ENCODE measurements around the gene ARID3B.

ARID3B gene

DNA sequence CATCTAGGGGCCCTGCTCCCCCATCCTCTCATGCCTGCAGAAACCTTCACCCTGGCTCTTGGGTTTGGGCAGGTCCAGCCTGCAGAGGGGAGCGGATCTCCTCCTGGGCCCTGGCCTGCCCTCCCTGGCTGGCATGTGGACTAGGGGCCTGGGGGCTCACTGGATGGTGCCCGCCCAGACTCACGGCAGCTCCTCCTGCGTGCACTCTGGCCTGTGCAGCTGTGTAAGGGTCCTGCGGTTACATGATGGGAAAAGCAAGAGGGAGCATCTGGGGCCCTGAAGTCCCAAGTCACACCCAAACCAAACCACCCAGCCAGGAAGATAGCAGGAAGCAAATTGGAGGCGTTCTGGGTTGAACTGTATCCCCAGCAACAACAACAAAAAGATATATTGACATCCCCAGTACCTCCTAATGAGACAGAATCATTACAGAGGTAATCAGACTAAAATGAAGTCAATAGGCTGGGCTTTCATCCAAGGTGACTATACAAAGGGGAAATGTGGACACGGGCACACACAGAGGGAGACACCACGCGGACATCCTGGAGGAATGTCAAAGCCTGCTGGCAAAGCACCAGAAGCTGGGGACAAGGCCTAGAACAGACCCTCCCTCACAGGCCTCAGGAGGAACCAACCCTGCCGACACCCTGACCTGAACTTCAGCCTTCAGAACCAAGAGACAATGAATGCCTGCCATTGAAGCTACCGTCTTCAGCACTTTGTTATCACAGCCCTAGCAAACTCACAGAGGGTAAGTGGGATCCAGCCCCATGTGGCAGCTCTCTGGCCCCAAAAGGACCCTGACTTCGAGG, 64.2 kb downstream of the ARID3B start:
- DNase-seq: no peak

DNA sequence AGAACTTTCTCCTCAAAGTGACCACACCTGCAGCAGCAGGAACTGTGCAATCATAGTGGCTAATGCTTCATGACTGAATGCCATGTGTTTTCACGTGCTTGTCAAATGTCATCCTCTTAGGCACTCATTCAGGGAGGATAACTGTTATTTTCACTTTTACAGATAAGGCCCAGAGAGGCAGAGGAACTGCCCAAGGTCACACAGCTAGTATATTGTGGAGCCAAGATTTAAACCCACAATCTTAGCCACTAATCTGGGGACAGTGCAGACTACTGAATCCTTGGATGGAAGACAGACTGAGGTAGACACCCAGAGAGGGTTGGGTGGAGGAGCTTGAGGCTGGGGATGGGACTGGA, 64.8 kb downstream of the ARID3B start:
- DNase-seq: no peak

DNA sequence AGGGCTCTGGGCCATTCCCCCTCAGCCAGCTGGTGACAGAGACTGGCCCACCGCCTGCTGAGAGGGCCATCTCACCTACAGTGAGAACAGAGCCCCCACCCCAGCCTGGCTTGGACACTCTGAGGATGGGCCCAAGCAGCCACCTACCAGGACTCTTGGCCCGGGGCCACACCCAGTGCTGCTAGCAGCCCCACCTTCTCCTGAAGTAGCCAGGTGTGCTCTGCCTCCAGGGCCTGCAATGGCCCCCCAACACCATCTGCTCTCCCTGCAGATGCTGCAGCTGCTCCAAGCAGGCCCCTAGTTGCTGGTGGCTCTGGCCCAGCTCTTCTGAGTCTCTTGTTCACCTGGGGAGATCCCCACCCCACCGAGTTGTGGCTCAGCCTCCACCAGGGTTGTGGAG, 67.8 kb downstream of the ARID3B start:
- DNase-seq: no peak

DNA sequence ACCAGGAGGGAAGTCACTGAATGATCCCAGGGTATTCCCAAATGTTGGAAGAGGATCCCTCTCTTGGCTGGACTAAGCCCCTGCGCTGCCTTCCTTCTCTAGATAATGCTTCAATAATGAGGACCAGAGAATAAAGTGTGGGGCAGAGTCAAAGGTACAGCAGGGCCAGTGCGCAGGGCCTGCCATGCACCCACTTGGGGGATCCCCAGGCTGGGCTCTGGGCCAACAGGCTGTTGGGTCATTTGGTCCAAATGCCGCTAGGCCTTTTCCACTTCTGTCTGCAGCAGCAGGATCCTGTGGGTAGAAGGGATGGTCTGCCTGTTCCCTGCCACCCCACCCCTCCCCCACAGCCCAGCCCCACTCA, 68.9 kb downstream of the ARID3B start:
- DNase-seq: no peak

DNA sequence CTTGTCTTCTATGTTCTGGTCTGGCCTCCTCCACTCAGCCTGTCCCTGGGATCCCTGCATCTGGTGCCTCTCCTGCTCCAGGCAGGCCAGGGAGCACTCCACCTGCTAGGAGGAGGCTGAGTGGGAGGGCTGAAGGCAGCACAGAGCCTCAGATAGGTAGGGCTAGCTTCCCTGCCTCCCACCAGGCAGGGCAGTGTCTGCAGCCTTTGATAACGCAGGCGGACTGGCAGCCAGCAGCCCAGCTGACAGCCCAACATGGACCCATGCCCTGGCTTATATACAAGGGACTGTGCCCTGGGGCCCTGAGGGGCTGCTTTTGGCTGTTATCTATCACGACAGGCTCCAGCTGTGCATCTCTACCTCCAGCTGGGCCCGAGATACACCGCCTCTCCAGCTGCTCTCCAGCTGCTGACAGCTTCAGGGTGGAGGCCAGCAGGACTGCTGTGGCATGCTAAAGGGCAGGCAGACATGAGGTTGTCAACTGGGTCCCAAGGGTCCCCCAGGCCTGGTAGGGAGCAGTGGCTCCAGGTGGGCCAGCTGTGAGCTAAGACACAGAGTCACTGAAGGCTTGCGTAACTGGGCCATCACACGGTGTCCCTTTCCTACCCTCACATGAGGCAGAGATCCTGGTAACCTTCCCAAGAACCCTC, 69.4 kb downstream of the ARID3B start:
- no peak for DNase-seq

DNA sequence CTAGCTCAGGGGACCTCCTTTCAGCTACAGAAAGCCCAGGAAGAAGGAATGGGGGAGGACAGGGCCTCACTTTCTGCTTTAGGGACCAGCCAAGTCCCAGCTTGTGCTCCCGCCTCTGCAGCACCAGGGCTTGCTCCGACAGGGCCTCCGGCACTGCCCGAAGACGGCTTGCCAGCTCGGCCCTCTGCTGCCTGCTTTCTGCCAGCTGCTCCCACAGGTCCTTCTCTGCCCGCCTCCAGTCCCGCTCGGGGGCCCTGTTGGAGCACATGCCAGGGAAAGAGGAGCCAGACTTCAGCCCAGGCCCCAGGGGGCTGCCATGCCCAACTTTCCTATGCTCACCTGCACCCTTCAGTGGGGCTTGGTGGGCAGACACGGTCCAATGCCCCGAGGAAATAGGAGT, 70.3 kb downstream of the ARID3B start:
- no peak for DNase-seq

DNA sequence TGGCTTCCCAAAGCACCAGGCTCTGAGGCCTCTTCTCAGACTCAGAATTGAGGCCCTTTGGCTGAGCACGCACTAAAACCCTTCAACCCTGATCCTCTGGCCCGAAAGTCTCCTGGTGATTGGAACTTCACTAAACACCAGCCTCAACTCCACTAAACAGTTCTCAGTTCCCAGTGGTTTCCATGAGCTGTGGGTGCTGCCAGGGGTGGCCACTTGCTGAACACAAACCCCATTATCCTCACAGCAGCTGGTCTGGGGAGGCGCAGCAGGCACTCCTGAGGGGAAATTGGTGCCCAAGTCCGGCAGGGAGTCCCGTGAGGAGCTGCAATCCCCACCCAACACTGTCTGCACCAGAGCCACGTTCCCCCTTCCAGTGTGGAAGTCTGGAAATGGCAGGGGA, 70.8 kb downstream of the ARID3B start:
- no peak for DNase-seq

DNA sequence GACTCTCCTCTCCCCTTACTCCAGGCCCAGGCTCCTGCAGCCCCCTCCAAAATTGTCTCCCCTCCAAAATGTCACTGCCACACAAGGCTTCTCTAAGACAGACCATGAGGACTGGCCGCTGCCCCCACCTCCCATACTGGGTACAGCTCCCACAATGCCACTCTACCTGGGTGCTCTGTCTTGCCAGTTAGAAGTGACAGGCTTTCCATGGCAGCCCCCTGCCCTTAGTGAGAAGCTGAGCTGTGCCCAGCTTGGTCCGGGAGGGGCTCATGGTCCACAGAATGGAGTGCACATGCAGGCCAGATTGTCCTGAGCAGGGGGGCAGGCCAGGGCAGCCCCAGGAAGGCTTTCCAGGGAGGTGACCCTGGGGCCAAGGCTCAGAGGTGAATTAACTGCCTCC, 71.7 kb downstream of the ARID3B start:
- DNase-seq: no peak

DNA sequence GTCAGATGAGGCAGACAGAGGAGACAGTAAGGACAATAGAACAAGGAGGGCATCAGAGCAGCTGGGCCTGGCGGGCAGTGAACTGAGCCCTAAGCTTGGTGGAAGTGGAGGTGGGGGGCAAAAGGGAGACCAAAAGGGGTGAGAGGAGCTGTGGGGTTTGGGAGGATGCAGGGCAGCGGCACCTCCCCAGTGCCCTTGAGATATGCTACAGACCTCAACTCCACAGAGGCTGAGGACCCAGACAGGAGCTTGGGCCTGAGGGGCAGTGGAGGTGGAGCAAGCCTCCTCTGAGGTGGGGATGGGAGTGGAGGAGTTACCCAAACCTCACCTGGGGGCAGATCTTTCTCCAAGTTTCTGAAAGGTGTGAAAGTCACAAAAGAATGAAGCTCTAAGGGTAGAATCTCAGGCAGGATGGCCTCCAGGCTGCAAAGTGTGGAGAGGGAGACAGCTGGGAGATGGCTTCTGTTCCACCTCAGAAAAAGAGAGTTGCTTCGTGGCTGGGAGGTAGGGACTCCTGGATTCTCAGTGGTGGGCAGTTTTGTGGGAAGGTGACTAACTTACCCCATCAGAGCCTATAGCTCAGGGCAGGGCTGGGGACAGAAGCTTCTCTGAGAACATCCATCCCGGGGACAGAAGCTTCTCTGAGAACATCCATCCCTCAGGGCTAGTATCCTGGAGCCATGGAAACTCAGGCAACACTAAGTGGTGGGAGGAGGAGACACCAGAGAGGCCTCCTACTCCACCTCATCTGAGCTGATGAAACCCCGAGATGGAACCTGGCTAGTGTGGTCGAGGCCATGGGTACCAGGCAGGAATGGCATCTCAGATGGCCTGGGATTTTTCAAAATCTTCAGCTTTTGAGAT, 72.3 kb downstream of the ARID3B start:
- no peak for DNase-seq

DNA sequence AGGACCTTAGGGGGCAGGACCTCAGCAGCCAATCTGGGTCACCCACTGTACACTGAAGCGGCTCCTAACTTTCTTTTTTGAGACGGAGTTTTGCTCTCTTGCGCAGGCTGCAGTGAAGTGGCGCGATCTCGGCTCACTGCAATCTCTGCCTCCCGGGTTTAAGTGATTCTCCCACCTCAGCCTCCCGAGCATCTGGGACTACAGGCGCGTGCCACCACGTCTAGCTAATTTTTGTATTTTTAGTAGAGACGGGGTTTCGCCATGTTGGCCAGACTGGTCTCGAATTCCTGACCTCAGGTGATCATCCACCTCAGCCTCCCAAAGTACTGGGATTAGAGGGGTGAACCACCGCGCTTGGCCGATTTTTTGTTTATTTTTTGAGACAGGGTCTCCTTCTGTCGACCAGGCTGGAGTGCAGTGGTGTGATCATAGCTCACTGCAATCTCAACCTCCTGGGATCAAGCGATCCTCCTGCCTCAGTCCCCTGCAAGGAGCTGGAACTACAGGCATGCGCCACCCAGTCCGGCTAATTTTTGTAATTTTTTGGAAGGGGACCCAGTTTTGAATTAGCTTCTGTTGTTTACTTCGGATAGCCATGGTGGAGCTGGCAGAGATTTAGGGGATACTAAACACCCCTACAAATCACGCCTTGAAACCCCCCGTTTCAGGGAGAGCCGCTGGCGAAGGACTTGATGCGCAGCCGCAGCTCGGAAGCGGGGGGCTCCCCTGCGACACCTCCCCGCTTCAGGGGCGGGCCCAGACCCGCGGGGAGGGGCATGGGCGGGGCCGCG, 73.1 kb downstream of the ARID3B start:
- DNase-seq: no peak

DNA sequence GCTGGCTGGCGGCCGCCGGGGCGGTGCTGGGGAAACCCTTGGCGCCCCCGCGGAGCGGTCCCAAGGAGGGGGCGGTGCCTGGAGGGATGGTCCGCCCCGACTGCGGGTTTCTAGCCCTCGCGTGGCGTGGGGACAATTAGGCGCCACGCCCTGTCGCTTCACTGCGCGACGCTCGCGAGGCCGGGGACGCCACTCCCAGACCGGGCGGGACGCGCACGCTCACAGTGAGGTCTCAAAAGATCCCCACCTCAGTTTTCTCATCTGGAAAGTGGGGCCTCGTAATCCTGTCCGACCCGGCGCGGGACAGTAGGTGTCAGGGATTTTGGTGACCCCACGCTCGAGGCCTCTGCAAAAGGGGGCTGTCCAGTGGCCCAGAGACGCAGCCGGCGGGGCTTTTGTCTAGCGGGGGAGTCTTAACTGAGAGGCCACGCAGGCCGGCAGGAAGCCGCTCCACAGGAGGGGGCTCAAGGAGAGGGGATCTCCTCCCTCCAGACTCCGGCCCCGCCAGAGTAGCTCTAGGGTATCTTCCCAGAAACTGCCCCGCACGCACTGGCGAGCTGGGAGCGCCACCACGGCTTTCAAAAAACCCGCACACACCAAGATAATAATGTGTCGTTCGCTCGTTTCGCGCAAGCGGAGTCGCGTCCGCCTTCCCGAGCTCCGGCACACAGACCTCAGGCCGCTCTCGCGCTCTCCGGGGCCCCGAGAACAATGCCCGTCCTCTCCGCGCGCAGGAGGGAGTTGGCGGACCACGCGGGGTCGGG, 73.9 kb downstream of the ARID3B start:
- DNase-seq: peak; percentile 84 to 95 (median 90)

DNA sequence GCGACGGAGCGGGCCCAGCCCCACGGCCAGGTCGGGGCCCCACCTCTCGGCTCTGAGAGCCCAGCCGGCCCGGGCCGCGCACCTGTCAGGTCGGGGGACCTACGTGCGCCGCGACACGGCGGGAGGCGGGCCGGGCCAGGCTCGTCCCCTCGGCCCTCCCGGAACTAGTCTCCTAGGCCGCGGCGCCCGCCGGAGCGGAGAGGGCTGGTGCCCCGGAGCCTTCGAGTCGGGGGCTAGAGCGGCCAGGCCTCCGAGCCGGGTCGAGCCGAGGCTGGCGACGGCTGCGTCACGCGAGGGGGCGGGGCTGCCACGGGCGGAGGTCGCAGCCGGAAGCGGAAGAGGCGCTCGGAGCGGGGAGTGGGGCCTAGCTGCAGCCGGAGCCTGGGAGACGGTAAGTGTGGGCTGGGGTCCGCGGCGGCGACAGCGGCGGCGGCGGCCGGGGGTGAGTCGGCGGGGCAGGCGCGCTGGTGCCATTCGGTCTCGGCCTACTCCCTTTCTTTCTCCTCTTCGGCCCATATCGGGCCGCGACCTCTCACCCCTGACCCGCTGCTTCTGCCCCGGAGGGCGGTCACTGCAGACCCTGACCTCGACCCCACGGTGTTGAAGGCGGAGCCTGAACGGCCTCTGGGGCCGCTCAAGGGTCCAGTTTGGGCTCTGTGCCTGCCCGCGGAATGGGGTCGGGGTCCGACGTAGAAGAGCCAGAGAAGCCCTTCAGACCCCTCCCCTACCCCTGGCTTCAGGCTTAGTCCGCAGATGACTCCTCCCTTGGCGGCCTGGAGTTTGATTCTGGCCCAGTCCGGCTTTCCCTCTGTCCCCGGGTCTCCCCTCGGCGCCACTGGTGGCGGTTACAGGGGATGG, 74.7 kb downstream of the ARID3B start, which contains the start of gene CLK3:
Gene CLK3, plus strand, starts transcription at position 329 of the 858 bp plus-strand sequence. CDS start 3,361 bp downstream, outside the sequence.
- peak; percentile 97 to 99 (median 98) for DNase-seq

DNA sequence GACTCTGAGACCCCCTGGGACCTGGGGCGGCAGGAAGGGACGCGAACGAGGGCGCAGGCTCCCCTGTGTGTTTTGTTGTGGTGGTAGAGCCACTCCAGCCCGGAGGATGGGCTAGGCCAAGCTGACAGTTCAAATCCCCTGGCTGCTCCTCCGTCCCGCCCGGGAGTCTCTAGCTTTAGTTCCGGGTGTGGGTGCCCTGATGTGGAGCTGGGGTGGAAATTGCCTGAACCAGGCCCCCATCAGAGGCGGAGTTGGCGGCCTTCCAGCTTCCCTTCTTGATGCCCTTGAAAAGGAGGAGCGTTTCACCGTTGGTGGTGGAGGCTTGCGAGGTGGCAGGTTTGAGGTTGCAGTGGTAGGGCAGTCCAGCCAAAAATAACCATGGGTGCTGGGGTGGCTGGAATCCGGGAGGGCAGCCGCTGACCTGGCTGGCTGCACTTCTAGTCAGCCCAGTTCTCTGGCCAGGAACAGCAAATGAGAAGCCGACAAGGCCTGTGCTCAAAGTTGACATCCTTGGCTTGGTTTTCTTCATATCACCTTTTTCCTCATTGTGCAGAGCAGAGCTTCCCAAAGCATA, 75.4 kb downstream of the ARID3B start:
- peak; percentile 86 to 94 (median 90) for DNase-seq

DNA sequence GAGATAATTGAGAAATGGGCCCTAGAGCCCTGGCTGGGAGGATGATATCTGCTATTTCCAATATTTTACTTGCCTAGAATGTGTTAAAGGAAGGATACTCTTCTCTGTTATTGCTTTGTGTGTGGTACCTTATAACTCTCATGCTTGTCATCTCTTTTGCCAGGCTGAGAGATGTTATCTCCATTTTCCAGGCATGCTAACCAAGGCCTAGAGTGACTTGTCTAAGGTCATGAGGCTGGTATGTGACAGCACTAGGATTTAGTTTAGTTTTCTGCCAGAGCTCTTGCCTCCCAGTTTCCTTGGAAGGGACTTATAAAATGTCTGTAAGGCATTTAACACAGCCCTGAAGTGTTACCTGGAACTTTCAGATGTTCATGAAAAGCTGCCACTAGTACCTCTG, 76.0 kb downstream of the ARID3B start:
- DNase-seq: no peak

DNA sequence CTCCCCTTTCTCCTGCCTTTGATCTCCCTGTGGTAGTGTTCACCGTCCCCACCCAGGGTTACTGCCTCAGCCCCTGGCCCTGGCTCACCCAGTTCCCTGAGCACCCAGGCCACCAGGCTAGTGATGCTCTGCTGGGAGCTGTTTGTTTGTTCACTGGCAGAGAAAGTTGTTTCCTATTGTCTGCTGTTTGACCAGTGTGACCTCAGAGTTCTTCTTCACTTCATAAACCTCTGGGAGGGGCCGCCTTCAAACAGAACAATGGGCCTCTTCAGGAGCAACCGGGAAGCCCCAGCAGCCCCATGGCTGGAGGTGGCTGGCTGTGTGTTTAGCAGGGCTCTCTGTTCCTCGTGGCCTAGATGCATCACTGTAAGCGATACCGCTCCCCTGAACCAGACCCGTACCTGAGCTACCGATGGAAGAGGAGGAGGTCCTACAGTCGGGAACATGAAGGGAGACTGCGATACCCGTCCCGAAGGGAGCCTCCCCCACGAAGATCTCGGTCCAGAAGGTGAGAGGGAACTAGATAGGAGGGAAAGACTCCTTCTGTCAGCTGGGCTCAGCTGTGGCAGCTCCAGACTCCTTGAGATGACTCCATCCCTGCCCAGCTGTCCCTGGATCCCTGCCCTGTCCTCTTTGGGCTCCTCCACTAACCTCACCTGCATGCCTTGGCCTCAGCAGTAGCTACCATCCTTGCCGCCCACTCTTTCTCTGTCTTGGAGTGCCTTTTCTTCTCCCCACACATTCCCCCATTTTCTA, 78.0 kb downstream of the ARID3B start:
- no peak for DNase-seq

DNA sequence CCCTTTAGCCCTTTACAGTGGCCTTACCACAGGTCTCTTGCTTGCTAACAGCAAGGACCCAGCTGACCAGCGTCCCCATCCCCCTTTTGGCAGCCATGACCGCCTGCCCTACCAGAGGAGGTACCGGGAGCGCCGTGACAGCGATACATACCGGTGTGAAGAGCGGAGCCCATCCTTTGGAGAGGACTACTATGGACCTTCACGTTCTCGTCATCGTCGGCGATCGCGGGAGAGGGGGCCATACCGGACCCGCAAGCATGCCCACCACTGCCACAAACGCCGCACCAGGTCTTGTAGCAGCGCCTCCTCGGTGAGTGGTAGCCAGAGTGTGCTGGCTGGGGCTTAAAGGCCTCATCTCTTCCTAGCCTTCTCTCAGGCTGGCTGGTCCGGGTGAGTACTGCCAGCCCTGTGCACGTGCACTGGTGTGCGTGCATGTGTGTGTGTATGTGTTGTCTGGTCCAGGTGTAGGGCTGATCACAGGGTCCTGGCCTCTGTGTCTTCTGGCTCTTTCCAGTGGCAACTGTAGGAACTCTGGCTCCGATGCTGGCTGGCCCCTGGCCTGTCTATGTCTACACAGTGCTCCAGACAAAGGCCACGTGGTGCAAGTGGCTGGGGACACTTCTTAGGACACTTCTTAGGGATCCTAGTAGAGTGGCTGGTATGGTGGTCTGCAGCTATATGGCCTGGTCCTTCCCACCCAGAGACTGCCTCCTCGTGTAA, 79.1 kb downstream of the ARID3B start:
- no peak for DNase-seq

DNA sequence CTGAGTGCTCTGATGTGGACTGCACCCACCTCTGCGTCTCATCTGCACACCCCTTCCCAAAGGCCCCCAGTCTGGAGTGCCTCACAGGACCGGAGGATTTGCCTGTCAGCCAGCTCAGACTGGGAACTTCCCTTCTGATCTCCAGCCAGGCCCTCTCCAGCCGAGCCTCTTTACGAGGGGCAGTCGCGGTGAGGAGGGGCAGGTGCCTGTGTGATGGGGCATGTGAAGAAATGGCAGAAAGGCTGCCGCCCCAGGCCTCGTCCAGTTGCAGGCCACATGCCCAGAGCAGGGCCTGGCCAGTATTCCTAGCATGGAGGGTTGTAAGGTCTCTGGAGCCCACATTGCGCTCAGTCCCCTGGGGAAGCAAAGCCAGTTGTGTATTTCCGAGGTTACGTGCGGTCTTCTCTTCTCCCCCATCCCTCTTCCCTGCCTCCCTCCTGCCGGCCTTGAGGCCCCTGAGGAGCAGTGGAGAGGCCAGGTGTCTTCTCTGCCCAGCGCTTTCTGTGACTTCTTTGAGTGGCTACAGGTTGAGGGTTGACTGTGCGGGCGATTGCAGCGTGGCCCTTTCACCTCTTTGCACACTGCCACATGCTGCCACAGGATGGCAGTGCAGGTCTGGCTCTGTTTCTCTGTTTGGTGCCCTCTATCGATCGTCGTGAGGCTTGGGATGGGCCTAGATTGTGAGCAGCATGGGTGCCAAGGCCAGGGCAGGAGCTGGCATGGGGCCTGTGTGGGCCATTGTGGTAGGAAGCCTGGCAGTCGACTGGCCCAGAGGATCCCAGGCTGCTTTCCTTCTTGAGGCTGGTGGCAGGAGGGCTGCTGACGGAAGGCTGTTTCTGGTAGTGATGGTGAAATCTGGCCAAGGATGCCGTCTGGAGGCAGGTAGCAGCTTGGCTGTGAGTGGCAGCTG, 79.9 kb downstream of the ARID3B start:
- DNase-seq: peak; percentile 83 to 87 (median 85)

DNA sequence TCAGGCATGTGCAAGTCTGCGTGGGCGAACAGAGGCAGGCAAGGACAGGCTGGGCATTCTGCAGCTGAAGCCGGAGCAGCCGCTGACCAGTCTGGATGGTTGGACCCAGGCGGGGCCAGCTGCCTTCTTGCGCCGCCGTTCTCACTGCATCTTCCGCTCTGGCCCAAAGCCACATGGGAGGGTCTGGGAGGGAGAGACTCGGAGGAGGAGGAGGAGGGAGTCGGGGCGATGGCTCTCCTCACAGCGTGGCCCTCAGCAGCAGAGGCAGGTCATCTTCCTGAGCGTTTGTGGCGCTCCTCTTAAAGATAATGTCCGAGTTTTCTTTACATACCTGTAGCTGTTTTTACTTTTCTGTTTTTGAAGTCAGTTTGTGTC, 80.5 kb downstream of the ARID3B start:
- DNase-seq: no peak
